AG09309 (cell line): ENCODE results near the gene TRIM3.

Experiments used
- DNase-seq: peaks from one replicate; pipeline ENCODE4 v3.0.0-alpha.2; 2010; ENCODE audit warnings: low read depth
- H3K4me3 ChIP-seq: 2 replicates; pipeline ENCODE4 v1.5.1; 2011; ENCODE audit warnings: mild to moderate bottlenecking, low read depth, low read length, moderate library complexity; ENCODE audit not compliant: control insufficient read depth
- TF ChIP-seq, protein P1 (sequence below): IDR thresholded peaks from 2 replicates; pipeline ENCODE4 v1.5.1; 2011; ENCODE audit warnings: mild to moderate bottlenecking, low read depth, low read length, inconsistent platforms; ENCODE audit not compliant: insufficient read depth, control insufficient read depth; ENCODE audit errors: missing control alignments

The TRIM3 gene

DNA sequence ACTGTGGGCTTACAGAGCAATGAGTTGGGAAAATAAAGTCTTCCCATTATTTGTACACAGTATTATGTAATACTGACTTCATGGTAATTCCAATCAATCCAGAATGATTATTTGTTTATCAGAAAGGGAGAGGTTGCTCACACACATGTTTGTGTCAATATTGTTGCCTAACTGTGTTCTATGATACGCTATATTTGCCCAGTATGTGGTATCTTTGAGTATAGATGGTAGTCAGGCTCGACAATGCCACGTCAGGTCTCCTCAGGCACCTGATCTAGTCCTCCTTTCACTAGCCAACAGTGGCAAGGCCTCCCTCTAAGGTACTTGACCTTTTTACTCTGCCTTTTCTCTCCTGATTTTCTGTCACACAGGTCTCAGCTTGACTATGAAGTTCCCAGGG lies 28.6 kb upstream of the TRIM3 start:
- TF ChIP-seq, protein P1, sequence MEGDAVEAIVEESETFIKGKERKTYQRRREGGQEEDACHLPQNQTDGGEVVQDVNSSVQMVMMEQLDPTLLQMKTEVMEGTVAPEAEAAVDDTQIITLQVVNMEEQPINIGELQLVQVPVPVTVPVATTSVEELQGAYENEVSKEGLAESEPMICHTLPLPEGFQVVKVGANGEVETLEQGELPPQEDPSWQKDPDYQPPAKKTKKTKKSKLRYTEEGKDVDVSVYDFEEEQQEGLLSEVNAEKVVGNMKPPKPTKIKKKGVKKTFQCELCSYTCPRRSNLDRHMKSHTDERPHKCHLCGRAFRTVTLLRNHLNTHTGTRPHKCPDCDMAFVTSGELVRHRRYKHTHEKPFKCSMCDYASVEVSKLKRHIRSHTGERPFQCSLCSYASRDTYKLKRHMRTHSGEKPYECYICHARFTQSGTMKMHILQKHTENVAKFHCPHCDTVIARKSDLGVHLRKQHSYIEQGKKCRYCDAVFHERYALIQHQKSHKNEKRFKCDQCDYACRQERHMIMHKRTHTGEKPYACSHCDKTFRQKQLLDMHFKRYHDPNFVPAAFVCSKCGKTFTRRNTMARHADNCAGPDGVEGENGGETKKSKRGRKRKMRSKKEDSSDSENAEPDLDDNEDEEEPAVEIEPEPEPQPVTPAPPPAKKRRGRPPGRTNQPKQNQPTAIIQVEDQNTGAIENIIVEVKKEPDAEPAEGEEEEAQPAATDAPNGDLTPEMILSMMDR, result no peak
- no peak overlapping the region for H3K4me3 ChIP-seq
- DNase-seq, result no peak

DNA sequence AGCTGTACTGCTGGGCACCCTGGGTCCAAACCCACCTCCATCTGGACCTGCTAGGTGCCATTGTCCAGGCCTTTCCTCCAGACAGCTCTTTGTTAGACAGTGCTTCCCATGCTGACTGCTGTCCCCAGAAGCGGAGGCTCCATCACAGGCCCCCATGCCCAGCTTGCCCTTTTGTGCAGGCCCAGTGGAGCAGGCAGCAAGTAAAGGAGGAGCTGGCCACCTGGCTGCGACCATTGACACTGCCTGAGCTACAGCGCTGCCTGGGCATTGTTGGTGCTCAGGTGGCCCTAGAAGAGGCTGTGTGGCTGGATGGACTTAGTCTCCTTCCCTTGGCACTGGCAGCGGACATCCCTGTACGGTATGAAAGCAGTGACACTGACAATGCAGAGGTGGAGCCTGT lies 24.8 kb upstream of the TRIM3 start:
- TF ChIP-seq, protein P1, result no peak
- H3K4me3 ChIP-seq, result no peak overlapping the region
- no peak for DNase-seq

DNA sequence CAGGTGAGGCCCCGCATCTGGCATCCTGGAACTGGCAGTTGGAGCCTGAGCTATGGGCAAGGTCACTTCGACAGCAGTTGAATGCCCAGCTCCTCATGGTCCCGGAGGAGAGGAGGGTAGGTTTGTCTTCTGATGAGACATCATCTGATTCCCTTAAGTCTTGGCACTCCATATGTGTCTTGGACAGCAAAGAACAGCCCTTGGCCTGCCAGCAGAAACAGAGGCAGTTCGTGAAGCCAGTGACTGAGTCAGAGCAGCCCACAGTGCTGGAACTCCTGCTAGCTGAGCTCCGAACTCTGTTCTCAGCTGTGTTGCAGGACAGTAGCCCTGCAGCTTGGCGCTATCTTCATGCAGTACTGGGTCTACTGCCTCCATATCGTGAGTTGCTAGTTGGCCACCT lies 24.4 kb upstream of the TRIM3 start:
- peak; percentile 51 for DNase-seq
- TF ChIP-seq, protein P1, result no peak
- no peak overlapping the region for H3K4me3 ChIP-seq

DNA sequence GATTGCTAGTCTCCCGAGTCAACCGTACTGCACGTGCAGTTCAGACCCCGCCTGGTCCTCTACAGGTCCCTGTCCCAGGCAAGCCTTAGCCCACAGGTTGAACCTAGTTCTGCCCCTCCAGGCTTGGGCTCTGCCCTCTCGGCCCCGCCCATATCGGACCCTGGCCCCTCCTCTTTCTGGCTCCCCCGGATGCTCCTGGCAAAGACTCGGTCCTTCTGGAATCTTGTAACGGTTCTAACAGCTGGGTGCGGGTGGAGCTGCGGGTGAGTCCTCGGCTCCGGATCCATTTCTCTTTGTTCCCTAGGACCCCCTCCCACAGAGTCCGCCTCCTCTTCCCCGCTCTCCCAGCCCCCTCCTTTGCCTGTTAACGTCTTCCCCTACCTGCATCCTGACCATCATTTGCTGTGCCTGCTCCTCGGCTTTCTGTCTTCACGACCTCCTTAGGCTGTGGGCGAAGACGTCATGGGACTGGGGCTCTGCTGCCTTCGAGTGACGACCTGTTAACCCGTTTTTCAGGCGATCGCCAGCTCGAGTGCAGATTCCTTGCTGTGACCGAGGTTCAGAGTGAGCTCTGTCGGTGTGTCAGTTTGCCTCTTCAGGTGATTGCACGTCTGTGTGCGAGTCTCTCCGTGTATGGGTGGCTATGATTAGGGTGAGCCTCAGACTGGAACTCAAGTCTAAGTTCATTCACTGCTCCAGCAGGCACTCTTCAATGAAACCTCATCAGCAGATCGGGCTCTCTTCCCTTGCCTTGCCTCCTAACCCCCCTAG lies 23.5 kb upstream of the TRIM3 start, which contains the start of gene DNHD1:
Gene DNHD1 (plus strand): TSS at position 212 of the 771 bp plus-strand sequence. CDS start 936 bp downstream, outside the sequence.
- H3K4me3 ChIP-seq, result no peak within 1 kb of the TSS

DNA sequence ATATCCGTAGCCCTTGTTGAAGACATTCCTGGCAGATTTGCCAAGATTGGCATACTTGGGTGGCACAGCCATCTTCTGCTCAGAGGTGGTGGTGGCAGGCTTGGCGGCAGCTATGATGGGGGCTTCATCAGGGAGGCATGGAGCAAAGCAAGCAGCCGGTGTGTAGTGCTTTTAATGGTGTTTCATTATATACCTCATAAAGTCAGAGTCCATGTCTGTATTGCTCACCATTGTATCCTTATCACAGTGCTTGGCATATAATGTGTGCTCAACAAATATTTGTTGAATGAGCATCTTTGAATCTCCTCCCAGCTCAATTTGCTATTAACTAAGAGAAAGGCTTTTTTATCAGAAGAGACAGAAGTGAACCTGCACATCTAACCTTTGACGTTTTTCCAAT lies 15.6 kb upstream of the TRIM3 start:
- no peak overlapping the region for H3K4me3 ChIP-seq
- DNase-seq, result no peak
- TF ChIP-seq, protein P1, result no peak

More for the DNA sequence above, 23.5 kb upstream of the TRIM3 start, which contains the start of gene DNHD1:
- DNase-seq, result no peak
- TF ChIP-seq, protein P1, result no peak

DNA sequence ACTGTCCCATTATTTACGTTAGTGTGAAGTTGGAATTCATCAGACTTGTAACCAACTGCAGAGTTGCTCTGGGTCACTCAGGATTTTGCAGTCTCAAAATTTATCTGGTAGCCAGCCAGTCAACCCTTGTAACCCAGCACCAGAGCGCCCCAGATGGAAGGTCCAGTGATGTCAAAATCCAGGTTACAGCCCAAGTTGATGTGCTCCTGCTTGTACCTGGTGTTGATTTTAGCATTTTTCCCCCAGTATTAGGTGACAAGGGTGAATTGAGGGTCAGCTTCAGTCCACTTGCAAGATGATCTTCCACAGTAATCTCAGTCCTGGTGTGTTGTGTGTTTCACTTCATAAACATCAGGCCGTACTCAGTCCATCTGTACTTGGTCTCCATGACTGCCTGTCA lies 15.1 kb upstream of the TRIM3 start:
- no peak overlapping the region for H3K4me3 ChIP-seq
- TF ChIP-seq, protein P1, result no peak
- DNase-seq, result no peak
